Inflammatory macrophage treated with lipopolysaccharide for 1 hour (primary cell): ENCODE measurements around the gene FUOM.

Experiments
- DNase-seq, 2 donors: peaks; one replicate each; pipeline ENCODE4 v3.0.0-alpha.2; 2020 to 2022

Gene FUOM

GRCh38 chr10:133366130-133366478 lies 8.3 kb upstream of the FUOM start:
- no peak for DNase-seq

- DNase-seq = no peak
These were observed 7.8 kb upstream of the FUOM start for GRCh38 chr10:133365461-133366129.

GRCh38 chr10:133364645-133365431 lies 7.0 kb upstream of the FUOM start:
- DNase-seq = no peak

GRCh38 chr10:133362846-133363245 lies 5.0 kb upstream of the FUOM start:
- no peak for DNase-seq

- DNase-seq = no peak
These were observed 4.1 kb upstream of the FUOM start for GRCh38 chr10:133361773-133362441.

- no peak for DNase-seq
These were observed 3.4 kb upstream of the FUOM start for GRCh38 chr10:133361227-133361626.

GRCh38 chr10:133359972-133360610 lies 2.3 kb upstream of the FUOM start:
- DNase-seq = no peak

GRCh38 chr10:133359554-133359971 lies 1.7 kb upstream of the FUOM start:
- no peak for DNase-seq

- no peak for DNase-seq
These were observed 1.1 kb upstream of the FUOM start for GRCh38 chr10:133358925-133359310.

- no peak for DNase-seq
These were observed 524 bp upstream of the FUOM start for GRCh38 chr10:133358162-133358924.

- DNase-seq = no peak
These were observed 1.1 kb downstream of the FUOM start for GRCh38 chr10:133356549-133357284.

- DNase-seq = no peak
These were observed 1.8 kb downstream of the FUOM start for GRCh38 chr10:133355991-133356390.

GRCh38 chr10:133355266-133355665 lies 2.6 kb downstream of the FUOM start:
- no peak for DNase-seq

GRCh38 chr10:133354672-133355240 lies 3.1 kb downstream of the FUOM start:
- DNase-seq = no peak

GRCh38 chr10:133353988-133354605 lies 3.7 kb downstream of the FUOM start:
- no peak for DNase-seq

- DNase-seq = no peak
These were observed 4.4 kb downstream of the FUOM start for GRCh38 chr10:133353202-133353959.

GRCh38 chr10:133351408-133352318 lies 6.2 kb downstream of the FUOM start:
- DNase-seq = no peak

GRCh38 chr10:133350950-133351329 lies 6.9 kb downstream of the FUOM start:
- no peak for DNase-seq

- DNase-seq = no peak
These were observed 7.4 kb downstream of the FUOM start for GRCh38 chr10:133350283-133350949.
